T-helper 1 cell (primary cell): Measurements from ENCODE around the gene PNPT1.
"Not testable (repeated sequence)": the region's sequence is repeated elsewhere in the genome, so short reads cannot be mapped to it uniquely, and the experiment has no call there.

Experiments used
- DNase-seq, 5 donors: peaks; one replicate each; pipeline ENCODE4 v3.0.0-alpha.2; 2012 to 2020

PNPT1 gene

GRCh38 chr2:55596795-55597194, 96.8 kb downstream of the PNPT1 start:
- DNase-seq: not testable (repeated sequence)

DNA sequence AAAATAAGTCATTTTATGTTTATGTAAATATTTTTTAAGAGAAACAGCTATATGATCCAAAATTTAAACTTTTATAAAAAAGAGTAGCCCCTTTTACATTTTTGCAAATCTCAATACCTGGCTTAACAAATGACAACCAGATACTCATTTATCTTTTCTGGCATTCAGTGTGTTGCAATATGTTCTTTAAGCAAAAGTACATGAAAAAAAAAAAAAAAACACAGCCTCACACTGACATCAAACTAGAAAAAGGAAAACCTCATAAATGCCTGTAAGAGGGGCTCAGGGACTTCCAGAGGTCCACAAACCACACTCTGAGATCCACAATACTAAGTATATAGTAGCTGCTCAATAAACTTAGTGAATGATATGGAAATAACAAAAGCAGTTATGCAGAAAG, 98.1 kb downstream of the PNPT1 start:
- DNase-seq: no peak

DNA sequence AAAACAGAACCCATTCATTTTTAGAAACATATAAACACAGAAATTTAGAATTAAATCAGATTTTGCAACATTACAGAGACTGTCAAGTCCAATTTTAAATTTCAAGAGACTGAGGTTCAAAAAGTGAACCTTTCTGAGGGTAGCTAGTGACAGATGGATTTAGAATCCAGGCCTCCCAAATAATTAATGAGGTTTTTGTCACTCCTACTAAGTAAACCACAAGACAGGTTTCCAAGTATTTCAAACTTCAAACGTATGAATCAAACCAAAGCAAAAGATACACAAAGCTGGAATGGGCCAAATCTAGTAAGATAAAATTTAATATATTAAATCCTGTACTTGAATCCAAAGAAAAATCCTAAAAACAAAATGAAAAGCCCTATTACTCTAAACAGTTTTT, 101.5 kb downstream of the PNPT1 start:
- no peak for DNase-seq

GRCh38 chr2:55590810-55591440, 102.7 kb downstream of the PNPT1 start:
- DNase-seq: peak in 1 of 5 donors; percentile 71

DNA sequence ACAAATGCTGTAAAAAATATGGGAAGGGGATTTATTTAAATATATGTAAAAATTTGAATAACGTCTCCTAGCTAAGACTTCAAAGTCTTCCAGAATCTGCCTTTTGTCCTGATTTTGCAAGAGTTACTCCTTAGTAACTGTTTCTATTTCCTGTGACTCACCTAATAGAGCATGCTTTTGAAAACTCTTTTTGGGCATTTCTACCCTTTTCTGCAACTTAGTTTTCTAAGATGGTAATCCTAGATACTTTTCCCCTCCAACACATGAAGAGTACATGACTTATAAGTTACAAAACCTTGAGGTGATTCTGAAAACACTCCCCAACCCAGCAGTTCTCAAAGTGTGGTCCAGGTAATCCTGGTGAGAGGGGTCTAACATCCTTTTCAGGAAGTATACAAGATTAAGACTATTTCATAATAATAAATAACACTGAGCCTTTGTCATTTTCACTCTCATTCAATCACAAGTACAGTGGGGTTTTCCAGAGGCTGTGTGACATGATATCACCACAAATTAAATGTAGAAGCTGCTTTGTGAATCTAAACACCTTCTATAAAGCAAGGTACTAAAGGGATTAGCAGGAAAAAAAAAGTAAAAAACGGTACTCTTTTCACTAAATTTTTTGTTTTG, 108.1 kb downstream of the PNPT1 start:
- DNase-seq: no peak
